Sigmoid colon (tissue), 4 donors: ENCODE data around the gene RNF167.

Experiments used
- EP300 ChIP-seq, 4 donors: sonication (generic); formaldehyde crosslinking; IDR thresholded peaks; one replicate each; pipeline ENCODE4 v1.6.1; 2017; ENCODE audit warnings: antibody characterized with exemption in 4 of 4
- POLR2A ChIP-seq, 2 donors: fragments of 450-650 bp; IDR thresholded peaks; one replicate each; pipeline ENCODE4 v1.6.1; 2016; ENCODE audit warnings: antibody characterized with exemption in 2 of 2, mild to moderate bottlenecking in 2 of 2, moderate library complexity in 2 of 2
- POLR2AphosphoS5 ChIP-seq, 4 donors: sonication (generic); formaldehyde crosslinking; IDR thresholded peaks; one replicate each; pipeline ENCODE4 v1.6.1; 2017; ENCODE audit warnings: antibody characterized with exemption in 4 of 4
- TF ChIP-seq, protein P1 (sequence below), 4 experiments: fragments of 450-650 bp in 3 of 4; fragments of 200-600 bp in 1 of 4; IDR thresholded peaks; one replicate each; pipeline ENCODE4 v1.5.1; 2016 to 2019; ENCODE audit warnings: antibody characterized with exemption in 4 of 4, mild to moderate bottlenecking in 3 of 4, moderate library complexity in 2 of 4

DNA sequence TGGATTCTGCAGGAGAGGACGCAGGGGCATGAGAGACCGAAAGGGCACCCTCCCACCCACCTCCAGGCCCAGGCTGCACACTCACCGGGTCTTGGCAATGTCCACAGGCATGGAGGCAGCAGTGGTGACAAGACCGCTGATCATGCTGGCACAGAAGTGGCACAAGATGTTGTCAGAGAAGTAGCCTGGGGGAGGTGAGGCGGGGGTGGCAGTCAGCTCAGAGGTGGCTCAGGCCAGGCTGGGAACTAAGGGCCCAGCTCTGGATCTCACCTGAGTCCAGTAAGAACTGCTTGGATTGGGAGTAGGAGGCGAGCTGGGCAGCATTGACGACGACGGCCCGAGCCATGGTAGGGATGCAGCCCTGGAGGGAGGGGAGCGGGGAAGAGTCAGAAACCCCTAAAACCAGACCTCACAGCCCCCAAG lies 2.0 kb upstream of the RNF167 start:
- TF ChIP-seq, protein P1, sequence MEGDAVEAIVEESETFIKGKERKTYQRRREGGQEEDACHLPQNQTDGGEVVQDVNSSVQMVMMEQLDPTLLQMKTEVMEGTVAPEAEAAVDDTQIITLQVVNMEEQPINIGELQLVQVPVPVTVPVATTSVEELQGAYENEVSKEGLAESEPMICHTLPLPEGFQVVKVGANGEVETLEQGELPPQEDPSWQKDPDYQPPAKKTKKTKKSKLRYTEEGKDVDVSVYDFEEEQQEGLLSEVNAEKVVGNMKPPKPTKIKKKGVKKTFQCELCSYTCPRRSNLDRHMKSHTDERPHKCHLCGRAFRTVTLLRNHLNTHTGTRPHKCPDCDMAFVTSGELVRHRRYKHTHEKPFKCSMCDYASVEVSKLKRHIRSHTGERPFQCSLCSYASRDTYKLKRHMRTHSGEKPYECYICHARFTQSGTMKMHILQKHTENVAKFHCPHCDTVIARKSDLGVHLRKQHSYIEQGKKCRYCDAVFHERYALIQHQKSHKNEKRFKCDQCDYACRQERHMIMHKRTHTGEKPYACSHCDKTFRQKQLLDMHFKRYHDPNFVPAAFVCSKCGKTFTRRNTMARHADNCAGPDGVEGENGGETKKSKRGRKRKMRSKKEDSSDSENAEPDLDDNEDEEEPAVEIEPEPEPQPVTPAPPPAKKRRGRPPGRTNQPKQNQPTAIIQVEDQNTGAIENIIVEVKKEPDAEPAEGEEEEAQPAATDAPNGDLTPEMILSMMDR (IDR thresholded peaks at IDR 0.05) = no peak
- TF ChIP-seq POLR2AphosphoS5 (IDR thresholded peaks at IDR 0.05) (no peak), POLR2A (IDR thresholded peaks at IDR 0.05) (no peak), EP300 (IDR thresholded peaks at IDR 0.05) (no peak)
